ENCODE results near the gene SDSL.

The SDSL gene

GRCh38 chr12:113422030-113422885 is at the start of gene SDSL:
SDSL (plus strand) TSS chr12:113422380; CDS start chr12:113427983, 5,603 bp downstream.
- DNase-seq = peak; percentile 67

- DNase-seq = no peak
These were observed 48.7 kb upstream of the SDSL start for GRCh38 chr12:113373440-113373839.

- DNase-seq = no peak
These were observed 48.2 kb upstream of the SDSL start for GRCh38 chr12:113373969-113374368.

DNA sequence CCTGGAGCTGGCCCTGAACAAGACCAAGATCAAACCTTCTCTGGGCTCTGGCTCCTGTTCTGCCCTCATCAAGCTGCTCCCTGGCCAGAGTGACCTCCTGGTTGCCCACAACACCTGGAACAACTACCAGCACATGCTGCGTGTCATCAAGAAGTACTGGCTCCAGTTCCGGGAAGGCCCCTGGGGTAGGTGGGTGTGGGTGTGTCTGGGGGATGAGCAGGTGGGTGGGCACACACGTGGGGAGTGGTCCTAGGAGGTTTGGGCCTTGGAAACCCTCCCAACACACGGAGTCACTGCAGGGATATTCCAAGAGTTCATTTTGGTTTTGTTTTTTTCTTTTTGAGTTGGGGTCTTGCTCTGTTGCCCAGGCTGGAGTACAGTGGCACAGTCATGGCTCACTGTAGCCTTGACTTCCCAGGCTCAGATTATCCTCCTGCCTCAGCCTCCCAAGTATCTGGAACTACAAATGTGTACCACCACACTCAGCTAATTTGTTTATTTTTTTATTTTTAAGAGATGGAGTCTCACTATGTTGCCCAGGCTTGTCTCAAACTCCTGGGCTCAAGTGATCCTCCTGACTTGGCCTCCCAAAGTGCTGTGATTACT is 47.3 kb upstream of the SDSL start:
- no peak for DNase-seq

- DNase-seq = no peak
These were observed 43.9 kb upstream of the SDSL start for GRCh38 chr12:113378291-113378690.

DNA sequence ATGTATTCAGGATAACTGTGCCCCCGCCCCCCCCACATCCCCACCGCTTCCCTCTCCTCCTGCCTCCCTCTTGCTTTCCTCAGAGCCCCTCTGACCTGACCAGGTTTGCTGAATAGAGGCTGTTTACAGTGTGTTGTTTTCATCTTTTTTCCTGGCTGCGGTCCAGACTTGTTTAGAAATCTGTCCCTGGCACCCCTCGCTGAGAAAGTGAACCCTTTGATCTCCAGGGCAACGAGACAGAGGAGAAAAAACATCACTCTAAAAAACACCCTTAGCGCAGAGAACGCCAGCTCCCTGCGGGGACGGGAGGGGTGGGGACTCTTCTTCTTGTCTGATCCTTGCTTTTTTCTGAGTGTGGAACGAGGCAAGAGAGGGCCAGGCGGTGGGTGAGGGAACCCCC is 41.0 kb upstream of the SDSL start:
- DNase-seq = no peak

DNA sequence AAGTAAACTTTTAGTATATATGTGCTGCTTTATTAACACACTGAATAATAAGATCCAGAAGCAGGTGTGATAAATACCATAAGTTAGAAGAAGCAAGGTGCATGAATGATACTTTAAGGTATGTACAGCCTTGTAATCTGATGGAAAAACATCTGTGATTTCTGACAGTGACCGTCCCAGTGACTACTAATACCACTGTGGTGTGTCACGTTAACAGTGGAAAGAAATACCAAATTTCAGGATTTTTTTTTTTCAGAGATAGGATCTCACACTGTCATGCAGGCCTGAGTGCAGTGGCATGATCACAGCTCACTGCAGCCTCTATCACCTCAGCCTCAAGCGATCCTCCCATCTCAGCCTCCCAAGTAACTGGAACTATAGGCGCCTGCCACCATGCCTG is 40.0 kb upstream of the SDSL start:
- DNase-seq = no peak

- DNase-seq = no peak
These were observed 37.4 kb upstream of the SDSL start for GRCh38 chr12:113384778-113385177.

- DNase-seq = no peak
These were observed 36.8 kb upstream of the SDSL start for GRCh38 chr12:113385282-113385882.

- no peak for DNase-seq
These were observed 35.2 kb upstream of the SDSL start for GRCh38 chr12:113386866-113387566.

DNA sequence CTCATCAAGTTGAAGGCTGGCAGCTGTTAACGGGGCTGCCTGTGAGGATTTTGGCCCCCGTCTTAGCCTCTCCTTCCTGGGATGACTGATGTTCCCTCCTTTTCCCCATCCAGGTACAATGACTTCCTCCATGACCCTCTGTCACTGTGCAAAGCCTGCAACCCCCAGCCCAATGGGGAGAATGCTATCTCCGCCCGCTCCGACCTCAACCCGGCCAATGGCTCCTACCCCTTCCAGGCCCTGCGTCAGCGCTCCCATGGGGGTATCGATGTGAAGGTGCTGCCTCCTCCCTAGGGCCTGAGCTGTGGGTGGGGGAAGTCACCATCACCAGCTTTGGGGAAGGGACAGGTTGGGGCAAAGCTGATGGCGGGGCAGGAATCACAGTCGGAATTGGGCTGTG is 34.5 kb upstream of the SDSL start:
- no peak for DNase-seq

DNA sequence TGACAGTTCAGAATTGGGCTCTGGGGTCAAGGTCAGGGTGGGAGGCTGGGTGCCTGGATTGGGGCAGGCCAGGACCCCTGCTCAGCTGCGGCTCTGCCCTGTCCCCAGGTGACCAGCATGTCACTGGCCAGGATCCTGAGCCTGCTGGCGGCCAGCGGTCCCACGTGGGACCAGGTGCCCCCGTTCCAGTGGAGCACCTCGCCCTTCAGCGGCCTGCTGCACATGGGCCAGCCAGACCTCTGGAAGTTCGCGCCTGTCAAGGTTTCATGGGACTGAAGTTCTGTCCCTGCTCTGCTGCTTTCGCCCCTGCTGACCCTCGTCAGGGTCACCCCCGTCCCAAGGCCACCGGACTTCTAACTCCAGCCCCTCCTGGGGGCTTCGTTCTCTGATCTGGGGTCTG is 33.8 kb upstream of the SDSL start:
- DNase-seq = no peak

DNA sequence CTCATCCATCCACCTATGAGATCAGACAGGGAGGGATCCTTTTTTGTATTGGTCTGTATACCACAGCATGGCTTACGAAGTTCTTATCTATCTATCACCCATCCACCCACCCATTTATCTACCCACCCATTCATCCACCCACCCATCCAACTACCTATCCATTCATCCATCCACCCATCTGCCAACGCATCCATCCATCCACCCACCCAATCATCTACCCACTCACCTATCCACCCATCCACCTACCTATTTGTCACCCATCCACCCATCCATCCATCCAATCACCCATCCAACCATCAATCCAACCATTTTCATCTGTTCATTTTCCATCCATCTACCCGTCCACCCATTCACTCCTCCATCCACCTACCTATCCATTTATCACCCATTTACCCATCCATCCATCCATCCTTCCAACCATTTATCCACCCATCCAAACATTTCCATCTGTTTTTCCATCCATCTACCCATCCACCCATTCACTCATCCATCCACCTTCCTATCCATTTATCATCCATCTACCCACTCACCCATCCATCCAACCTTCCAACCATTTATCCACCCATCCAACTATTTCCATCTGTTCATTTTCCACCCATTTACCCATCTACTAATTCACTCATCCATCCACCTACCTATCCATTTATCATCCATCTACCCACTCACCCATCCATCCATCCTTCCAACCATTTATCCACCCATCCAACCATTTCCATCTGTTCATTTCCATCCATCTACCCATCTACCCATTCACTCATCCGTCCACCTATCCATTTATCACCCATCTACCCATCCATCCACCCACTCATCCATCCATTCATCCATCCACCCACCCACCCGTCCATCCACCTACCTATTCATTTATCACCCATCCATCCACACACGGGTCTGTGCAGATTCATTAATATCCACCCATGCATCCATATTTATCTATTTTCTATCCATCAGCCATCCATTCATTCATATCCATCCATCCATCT is 31.8 kb upstream of the SDSL start:
- no peak for DNase-seq

DNA sequence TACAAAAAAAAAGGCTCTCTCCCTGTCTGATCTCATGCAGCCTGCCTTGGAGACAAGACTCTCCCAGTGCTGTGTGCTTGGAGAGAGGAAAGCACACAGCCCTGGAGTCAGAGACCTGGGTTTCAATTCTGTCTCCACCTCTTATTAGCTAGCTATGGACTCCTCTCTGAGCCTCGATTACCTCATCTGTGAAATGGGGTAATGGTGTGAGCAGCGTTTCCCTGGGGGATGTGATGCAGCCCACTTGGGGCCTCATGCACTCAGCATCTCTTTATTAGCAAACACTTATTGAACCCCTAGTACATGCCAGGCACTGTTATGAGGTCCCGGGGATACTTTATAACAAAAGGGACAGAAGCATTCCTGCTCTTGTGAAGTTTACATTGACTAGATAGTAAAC is 31.0 kb upstream of the SDSL start:
- DNase-seq = no peak

DNA sequence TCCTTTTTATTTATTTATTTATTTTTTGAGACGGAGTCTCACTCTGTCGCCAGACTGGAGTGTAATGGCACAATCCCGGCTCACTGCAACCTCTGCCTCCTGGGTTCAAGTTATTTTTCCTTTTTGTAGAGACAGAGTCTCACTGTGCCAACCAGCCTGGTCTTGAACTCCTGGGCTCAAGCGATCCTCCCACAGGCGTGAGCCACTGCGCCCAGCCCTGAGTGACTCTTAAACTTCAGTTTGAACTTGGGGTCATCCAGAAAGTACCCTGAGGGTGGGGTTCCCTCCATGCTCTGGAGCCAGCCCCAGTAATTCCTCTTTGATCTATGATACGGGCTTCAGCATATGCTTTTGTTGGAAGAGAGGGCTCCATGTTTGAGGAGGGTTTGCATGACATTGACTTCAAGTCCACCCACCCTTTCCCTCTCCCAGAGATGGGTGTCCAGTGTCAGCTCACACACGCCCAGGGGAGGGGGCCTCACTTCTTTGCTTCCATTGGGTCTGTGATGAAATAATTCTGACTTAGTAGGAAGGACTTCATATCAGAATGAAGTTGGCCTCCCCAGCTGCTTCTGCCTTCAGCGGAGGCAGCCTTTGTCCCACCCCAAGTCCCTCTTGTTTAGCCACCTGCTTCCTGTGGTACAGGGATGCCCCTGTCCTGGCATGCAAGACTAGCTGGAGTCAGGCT is 30.4 kb upstream of the SDSL start:
- DNase-seq = no peak

- no peak for DNase-seq
These were observed 29.7 kb upstream of the SDSL start for GRCh38 chr12:113392520-113392919.

DNA sequence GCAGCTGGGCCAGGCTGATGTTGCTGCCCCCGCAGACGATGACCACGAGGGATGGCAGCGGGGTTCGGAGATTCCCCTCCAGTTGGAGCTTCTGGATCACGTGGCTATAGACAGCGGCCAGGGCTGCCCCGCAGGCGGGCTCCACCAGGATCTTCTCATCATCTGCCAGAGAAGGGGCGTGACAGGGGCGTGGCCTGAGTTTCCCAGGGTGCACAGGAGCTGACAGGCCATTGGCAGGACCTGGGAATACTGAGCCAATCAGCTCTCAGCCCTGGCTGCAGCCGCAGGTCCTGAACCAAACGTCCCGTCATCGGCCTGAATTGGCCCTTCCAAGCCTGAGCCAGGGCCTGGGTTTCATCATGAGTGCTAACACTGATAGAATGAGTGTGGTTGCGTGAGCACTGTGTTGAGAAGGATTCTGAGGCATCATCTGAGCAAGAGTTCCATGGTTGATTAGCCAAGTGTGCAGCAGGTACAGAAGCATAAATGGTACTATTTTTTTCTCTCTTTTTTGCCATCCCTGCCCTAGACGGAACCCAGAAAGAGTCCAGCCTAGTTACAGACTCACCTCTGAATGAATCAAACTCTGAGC is 29.1 kb upstream of the SDSL start:
- no peak for DNase-seq

GRCh38 chr12:113393749-113394148 is 28.4 kb upstream of the SDSL start:
- DNase-seq = no peak

DNA sequence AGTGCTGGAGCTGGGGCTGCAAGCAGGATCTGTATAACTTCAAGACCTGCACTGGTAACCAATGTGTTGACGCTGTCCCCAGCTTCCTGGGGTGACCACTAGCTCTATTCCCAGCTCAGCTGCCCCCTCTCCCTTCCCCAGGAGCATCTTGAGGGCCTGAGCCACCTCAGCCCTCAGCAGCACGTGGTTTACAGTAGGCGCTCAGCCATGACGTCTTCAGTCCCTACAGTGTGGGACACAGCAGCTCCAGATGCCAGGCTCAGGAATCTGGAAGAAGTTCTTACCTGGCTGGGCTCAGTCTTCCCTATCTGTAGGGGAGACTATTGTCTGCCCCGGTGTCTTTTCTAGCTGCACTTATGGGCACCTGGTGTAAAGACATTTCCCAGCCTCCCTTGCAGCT is 27.1 kb upstream of the SDSL start:
- no peak for DNase-seq

GRCh38 chr12:113396200-113396599 is 26.0 kb upstream of the SDSL start:
- DNase-seq = no peak

DNA sequence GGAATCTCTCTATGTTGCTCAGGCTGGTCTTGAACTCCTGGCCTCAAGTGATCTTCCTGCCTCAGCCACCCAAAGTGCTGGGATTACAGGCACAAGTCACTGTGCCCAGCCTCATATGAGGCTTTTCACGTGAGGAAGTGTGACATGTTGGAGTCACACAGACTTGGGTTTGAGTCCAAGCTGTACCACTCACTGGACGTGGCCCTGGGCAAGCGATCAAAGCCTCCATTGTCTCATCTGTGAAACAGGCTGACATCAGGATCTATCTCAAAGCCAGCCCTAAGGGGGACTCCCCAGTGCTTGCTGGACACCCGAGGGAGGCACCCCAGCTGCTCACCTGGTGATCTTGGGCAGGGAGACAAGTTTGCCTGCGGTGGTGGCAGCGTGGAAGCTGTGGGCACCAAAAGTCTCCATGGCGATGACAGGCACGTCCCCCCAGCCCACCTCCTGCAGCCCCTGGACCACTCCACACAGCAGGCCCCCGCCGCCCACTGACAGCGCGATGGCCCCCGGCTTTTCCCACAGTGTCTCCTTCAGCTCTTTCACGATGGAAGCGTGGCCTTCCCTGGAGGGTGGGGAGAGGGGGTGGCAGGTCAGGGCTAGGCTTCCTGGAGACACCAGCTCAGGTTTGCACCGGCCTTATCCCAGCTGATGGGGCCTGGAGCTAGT is 25.2 kb upstream of the SDSL start:
- DNase-seq = no peak

Measured in right hindlimb (tissue), 1 donor.